ENCODE data around the gene SLC9C2. TPM values are rescaled to one million over a fixed set of nuclear protein-coding genes. Genes with fewer than 3 reads are reported as not detected.
"Not testable (repeated sequence)": the region's sequence is repeated elsewhere in the genome, so short reads cannot be mapped to it uniquely, and the experiment has no call there.

SLC9C2 gene
- polyA plus RNA-seq, 4 donors = 0.03 to 0.15 (median 0.09) TPM; not detected in 1

DNA sequence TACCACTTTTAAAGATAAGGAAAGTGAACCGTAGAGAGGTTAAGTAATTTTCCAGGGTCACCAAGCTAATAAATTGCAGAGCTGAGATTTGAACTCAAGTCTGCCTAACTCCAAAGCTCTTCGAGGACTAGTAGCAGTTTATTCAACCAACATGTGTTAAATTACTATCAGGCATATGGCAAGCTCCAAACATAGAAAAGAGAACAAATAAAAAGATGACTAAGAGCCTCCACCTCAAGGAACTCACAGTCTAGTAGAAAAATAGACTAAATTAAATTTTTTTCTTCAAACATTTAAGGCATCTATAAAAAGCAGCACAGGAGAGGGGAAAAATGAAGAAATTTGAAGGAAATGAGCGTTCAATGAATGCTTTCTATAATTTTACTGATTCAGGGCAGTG lies 22.2 kb downstream of the SLC9C2 start:
- no peak for DNase-seq (ENCODE audit: low read depth in 4 of 4, low spot score in 3 of 4)

GRCh38 chr1:173580071-173580470 lies 22.8 kb downstream of the SLC9C2 start:
- DNase-seq (ENCODE audit: low read depth in 4 of 4, low spot score in 3 of 4) = no peak

DNA sequence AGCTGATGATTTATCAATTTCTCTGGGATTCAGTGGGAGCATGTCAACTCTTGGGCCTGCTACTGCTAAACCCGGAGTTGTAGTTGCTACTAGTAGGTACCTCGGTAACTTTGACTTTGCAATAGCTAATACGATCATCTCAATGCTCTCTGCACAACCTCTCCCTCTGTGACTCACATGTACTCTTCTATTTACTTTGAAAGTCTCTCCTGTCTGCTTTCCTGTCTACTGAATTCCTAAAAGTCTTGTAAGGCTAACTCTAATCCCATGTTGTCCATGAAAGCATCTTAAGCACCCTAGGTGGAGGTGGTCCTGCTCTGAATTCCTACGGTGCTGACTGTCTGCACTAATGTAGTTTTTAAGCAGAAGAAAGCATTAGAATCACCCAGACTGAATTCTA lies 29.3 kb downstream of the SLC9C2 start:
- no peak for DNase-seq (ENCODE audit: low read depth in 4 of 4, low spot score in 3 of 4)

GRCh38 chr1:173572201-173572873 lies 30.5 kb downstream of the SLC9C2 start:
- DNase-seq (ENCODE audit: low read depth in 4 of 4, low spot score in 3 of 4) = no peak

DNA sequence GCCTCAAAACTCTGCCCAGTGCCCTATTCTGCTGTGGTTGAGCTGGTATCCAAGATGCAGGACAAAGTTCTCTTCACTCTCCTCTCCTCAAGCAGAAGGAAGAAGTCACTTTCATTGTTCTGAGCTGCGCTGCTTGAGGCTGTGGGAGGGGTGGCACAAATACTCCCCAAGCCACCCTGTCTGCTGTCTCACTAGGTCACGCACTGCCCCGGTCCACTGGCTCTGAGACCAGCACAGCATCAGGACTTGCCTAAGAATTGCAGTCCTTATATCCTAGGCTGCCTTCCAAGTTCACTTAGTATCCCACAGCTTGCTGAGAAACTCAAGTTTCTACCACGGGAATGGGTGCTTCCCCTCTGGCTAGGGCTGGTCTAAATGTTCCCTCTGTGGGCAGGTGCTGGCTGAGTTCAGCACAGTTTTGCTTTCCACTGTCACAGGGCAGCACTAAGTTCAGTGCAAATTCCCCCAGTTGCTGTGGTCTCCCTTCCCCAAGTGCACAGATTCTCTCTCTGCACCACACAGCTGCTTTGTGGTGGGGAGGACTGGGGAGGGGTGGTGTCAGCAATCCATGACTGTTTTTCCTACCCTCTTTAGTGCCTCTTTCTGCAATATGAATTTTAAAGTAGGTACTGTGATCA lies 32.4 kb downstream of the SLC9C2 start:
- no peak for DNase-seq (ENCODE audit: low read depth in 4 of 4, low spot score in 3 of 4)

DNA sequence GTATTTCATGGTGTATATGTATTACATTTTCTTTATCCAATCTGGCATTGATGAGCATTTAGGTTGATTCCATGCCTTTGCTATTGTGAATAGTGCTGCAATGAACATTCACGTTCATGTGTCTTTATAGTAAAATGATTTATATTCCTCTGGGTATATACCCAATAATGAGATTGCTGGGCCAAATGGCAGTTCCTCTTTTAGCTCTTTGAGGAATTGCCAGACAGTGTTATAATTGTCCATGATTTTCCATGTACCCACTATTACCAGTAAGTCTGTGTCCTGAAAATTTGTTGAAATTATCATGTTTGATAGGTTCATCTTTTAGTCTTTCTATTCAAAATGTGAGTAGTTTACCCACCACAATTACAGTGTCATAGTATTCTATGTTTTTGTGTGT lies 34.4 kb downstream of the SLC9C2 start:
- no peak for DNase-seq (ENCODE audit: low read depth in 4 of 4, low spot score in 3 of 4)

GRCh38 chr1:173563846-173564245 lies 39.0 kb downstream of the SLC9C2 start:
- not testable (repeated sequence) for DNase-seq (ENCODE audit: low read depth in 4 of 4, low spot score in 3 of 4)

DNA sequence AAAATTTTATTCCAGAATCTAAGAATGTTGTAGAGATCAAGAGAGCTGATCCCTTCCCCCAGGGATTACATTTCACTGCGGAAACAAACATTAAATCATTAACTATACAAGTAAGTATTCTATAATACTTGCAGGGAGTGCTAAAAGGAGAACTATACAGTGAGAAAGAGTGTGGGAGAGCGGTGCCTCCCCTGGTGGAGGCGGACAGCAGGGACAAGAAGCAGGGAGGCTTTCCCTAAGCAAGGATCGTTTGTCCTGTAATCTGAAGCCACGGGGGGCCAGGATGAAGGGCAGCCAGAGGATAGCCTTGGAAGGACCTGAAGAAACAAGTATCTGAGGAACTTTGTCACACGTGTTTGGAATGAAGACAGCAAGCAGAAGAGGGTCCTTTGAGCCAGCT lies 40.1 kb downstream of the SLC9C2 start:
- DNase-seq (ENCODE audit: low read depth in 4 of 4, low spot score in 3 of 4) = no peak

- DNase-seq (ENCODE audit: low read depth in 4 of 4, low spot score in 3 of 4) = no peak
Observed at GRCh38 chr1:173561263-173561662, 41.6 kb downstream of the SLC9C2 start.

GRCh38 chr1:173560285-173560880 lies 42.5 kb downstream of the SLC9C2 start:
- DNase-seq (ENCODE audit: low read depth in 4 of 4, low spot score in 3 of 4) = no peak

DNA sequence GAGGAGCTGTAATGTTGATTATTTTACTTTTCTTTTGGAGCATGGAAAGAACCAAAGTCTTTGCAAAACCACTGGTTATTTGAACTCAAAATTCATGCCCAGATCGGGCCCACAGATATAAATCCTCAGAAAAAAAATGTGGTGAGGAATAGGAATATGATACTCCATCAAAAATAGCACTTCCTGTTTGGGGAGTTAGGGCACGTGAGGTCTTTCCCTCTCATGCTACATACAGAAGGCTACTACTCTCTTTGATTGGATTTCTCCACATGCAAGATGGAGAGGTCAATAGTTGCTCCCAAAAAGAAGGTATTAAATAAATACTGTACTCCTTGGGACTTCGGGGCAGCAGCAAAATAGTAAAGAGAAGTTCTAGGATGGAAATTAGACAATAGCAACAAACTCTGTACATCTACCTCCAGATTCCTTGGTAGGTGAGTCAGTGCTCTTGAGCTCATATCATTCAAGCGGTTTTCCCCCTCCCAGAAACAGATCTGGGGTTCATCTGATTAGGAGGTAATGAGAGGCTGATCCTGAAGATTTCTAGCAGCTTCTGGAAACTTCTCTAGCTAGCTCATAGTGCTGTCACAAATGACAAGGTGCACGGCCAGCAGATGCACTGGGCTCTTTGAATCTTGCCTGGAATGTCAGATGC lies 47.1 kb downstream of the SLC9C2 start:
- no peak for DNase-seq (ENCODE audit: low read depth in 4 of 4, low spot score in 3 of 4)

GRCh38 chr1:173554541-173555250 lies 48.2 kb downstream of the SLC9C2 start:
- no peak for DNase-seq (ENCODE audit: low read depth in 4 of 4, low spot score in 3 of 4)

DNA sequence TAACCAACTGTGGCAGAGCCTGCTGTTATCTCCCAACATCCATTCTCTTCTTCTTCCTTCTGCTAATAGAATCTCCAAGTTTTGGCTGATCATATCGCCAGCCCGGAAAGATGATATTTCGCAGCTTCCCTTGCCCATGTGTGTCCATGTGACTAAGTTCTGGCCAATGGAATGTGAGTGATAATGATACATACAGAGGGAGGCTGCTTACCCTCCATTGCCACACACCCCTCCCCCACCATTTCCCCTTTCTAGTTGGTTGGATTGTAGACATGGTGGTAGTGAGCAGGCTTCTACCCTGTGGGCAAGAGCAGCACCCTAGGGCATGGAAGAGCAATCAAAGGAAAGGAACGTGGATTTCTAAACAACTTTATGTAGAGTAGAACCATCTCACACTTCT lies 48.8 kb downstream of the SLC9C2 start:
- no peak for DNase-seq (ENCODE audit: low read depth in 4 of 4, low spot score in 3 of 4)

DNA sequence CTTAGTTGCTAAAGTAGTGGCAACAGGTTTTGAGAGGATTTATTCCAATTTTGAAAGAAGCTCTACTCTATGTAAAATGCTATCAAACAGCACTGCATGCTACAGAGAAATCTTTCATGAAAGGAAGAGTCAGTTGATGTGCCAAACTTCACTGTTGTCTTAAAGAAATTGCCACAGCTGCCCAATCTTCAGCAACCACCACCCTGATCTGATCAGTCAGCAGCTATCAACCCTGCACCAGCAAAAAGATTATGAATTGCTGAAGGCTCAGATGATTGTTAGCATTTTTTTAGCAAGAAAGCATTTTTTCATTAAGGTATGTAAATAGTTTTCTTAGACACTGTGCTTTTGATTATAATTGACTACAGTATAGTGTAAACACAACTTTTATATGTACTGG lies 49.6 kb downstream of the SLC9C2 start:
- no peak for DNase-seq (ENCODE audit: low read depth in 4 of 4, low spot score in 3 of 4)

- DNase-seq (ENCODE audit: low read depth in 4 of 4, low spot score in 3 of 4) = no peak
Observed at GRCh38 chr1:173551699-173552098, 51.2 kb downstream of the SLC9C2 start.

DNA sequence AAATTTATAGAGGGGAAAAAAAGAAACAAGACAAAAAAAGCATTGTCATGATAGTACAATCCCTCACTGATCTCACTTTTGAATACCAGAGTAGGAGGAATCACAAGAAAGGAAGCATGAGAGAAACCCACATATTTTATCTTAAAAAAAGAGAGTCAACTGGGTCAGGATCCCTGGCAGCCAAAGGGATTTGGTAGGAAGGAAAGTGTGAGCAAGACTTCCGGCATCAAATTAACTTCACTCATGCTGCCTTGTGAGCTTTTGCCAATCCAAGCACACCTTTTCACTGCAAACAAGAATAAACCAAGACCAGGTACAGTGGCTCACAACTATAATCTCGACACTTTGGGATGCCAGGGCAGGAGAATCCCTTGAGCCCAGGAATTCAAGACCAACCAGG lies 53.1 kb downstream of the SLC9C2 start:
- DNase-seq (ENCODE audit: low read depth in 4 of 4, low spot score in 3 of 4) = no peak

DNA sequence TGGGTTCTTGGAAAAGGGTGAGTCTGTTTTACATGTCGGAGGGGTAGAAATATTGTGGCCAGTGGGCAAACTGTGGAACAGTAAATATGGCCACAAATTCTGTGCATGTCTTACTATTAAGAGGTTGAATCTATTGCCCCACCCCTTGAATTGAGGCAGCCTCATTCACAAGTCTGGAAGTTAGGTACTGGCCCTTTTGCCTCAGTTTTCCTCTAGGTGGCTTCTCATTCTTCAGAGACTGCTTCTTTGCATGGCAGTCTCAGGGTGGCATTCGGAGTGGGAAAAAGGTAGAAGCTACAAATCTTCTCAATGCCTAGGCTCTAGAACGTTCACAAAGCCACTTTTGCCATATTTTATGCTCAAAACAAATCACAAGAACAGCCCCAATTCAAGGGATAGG lies 57.2 kb downstream of the SLC9C2 start:
- no peak for DNase-seq (ENCODE audit: low read depth in 4 of 4, low spot score in 3 of 4)

- DNase-seq (ENCODE audit: low read depth in 4 of 4, low spot score in 3 of 4) = no peak
Observed at GRCh38 chr1:173536223-173536622, 66.6 kb downstream of the SLC9C2 start.

DNA sequence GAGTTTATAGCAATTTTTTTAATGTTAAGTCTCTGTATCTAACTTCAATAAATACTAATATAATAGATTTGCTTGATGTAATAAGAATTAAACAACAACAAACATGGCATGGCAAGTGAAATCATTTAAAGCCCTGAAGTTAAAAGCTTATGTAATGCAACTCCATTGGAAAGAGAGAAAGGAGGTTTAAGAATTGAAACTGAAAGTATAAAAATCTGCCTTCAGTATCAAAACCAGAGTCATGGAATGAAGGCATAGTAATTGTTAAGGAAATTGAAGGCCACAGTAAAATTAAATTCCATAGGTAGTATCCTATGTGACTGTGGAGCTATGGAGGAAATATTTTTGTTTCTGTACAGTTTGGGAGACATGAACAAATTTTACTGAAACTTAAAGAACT lies 70.6 kb downstream of the SLC9C2 start:
- DNase-seq (ENCODE audit: low read depth in 4 of 4, low spot score in 3 of 4) = no peak

DNA sequence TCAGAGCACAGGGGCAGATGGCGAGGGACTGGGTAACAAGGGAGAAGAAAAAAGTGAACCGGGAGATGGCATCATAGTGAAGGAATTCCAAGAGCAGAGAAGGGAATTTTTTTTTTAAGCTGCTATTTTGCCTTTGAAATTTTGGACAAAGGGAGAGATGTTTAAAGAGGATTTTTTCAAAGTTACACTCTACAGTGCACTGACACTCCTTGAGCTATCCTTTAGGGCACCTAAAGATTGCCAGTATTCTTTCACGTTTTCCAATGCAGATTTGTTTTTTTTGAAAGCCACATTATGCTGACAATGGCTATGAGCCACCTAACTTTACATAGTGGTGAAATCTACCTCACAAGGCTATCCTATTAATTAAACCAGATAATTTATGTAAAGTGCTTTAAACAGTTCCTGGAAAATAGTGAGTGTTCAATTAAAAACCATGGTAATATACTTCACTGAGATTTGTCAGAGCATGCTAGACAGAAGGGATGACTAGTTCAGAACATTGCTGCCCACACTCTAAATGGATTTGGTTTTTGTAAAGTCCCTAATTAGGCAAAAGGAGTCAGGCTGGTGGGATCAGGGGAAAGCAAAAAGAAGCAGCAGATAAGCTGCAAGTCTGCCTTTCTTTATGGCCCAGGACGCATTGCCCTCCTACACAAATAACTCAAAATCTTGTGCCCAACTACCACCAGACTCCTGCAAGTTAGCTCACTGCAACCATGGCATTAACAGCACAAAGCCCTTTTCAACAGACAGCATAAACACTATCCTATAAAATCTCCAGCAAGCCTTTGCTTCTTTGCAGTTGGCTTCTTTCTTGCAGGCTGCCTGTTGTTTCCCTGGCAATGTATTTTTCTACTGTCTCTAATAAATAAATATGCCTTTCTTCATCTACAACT lies 71.8 kb downstream of the SLC9C2 start:
- no peak for DNase-seq (ENCODE audit: low read depth in 4 of 4, low spot score in 3 of 4)

Measured in left renal pelvis (tissue), 4 donors.